NCI-H1436 treated with DMSO at 0.1 percent for 48 hours (cell line): ENCODE results near the gene MRPS7.
A peak's percentile ranks its signal among the peaks of the same experiment; 100 is the strongest.

Experiments used
- DNase-seq: peaks from one replicate; lab custom pipeline; 2025; lab: John Stamatoyannopoulos, UW

The MRPS7 gene

GRCh38 chr17:75261336-75262111, at the start of gene MRPS7, which contains the start of gene GGA3:
MRPS7 (plus strand) TSS chr17:75261879; CDS start chr17:75261901, 22 bp downstream.
GGA3 (minus strand) TSS chr17:75261606; CDS start chr17:75261587, 19 bp downstream.
- DNase-seq = peak; percentile 65

- no peak for DNase-seq
Measured at GRCh38 chr17:75218131-75218530, 43.5 kb upstream of the MRPS7 start.

- no peak for DNase-seq
Measured at GRCh38 chr17:75219815-75220214, 41.9 kb upstream of the MRPS7 start.

GRCh38 chr17:75225016-75225415, 36.7 kb upstream of the MRPS7 start:
- no peak for DNase-seq

GRCh38 chr17:75227729-75228128, 34.0 kb upstream of the MRPS7 start:
- no peak for DNase-seq

GRCh38 chr17:75228305-75228704, 33.4 kb upstream of the MRPS7 start:
- DNase-seq = no peak

- DNase-seq = no peak
Measured at GRCh38 chr17:75228847-75229246, 32.8 kb upstream of the MRPS7 start.

GRCh38 chr17:75231071-75231470, 30.6 kb upstream of the MRPS7 start:
- DNase-seq = no peak

- no peak for DNase-seq
Measured at GRCh38 chr17:75231741-75232464, 29.8 kb upstream of the MRPS7 start.

GRCh38 chr17:75232786-75233185, 28.9 kb upstream of the MRPS7 start:
- no peak for DNase-seq

GRCh38 chr17:75237100-75238014, 24.3 kb upstream of the MRPS7 start:
- no peak for DNase-seq

GRCh38 chr17:75238020-75238580, 23.6 kb upstream of the MRPS7 start:
- no peak for DNase-seq

GRCh38 chr17:75238684-75239191, 22.9 kb upstream of the MRPS7 start:
- DNase-seq = peak; percentile 22

GRCh38 chr17:75239214-75239613, 22.5 kb upstream of the MRPS7 start:
- no peak for DNase-seq

- no peak for DNase-seq
Measured at GRCh38 chr17:75239778-75240393, 21.8 kb upstream of the MRPS7 start.

- DNase-seq = peak; percentile 75
Measured at GRCh38 chr17:75240394-75241142, 21.1 kb upstream of the MRPS7 start.

GRCh38 chr17:75241143-75241430, 20.6 kb upstream of the MRPS7 start:
- no peak for DNase-seq

- no peak for DNase-seq
Measured at GRCh38 chr17:75241502-75241901, 20.2 kb upstream of the MRPS7 start.

GRCh38 chr17:75241996-75242460, 19.7 kb upstream of the MRPS7 start:
- no peak for DNase-seq

GRCh38 chr17:75242461-75243042, 19.1 kb upstream of the MRPS7 start:
- no peak for DNase-seq
